Measurements from ENCODE around the gene WNT1.

Gene WNT1

GRCh38 chr12:48980953-48981756 lies 3.0 kb downstream of the WNT1 start:
- no peak for FAIRE-seq

GRCh38 chr12:48981757-48982157 lies 3.6 kb downstream of the WNT1 start:
- DNase-seq (ENCODE audit: low spot score), result no peak
- no peak for FAIRE-seq

More at GRCh38 chr12:48980953-48981756, 3.0 kb downstream of the WNT1 start:
- no peak for DNase-seq (ENCODE audit: low spot score)

GRCh38 chr12:48982397-48983080 lies 4.4 kb downstream of the WNT1 start:
- DNase-seq (ENCODE audit: low spot score) (no peak), FAIRE-seq (no peak)

GRCh38 chr12:48985475-48985897 lies 7.4 kb downstream of the WNT1 start:
- FAIRE-seq (no peak), DNase-seq (ENCODE audit: low spot score) (no peak)

GRCh38 chr12:48985901-48986300 lies 7.8 kb downstream of the WNT1 start:
- FAIRE-seq (no peak), DNase-seq (ENCODE audit: low spot score) (no peak)

DNA sequence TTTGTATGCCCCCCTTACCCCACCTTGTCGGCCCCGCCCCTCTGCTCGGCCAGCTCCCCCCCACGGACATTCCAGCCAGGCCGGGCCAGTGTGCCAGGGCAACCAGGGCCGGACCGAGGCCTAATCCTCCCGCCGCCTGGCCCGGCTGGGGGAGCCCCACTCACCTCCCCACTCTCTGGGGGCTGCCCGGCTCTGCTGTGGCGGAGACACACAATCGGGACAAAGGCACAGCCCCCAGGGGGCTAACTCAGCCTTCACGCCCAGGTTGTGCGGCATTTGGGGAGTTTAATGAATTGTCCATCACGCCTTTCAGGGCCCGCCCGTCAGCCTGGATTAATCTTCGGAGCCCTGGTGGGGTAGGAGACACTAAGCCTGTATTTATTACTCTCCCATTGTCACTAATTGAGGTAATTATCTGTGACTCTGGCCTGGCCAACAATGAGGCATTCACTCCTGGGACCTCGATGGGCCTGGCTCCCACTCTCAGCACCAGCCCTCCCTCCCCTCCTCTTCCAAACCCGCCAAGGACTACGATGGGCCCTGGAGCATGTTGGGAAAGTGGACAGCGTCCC lies 8.7 kb downstream of the WNT1 start:
- DNase-seq (ENCODE audit: low spot score) (no peak), FAIRE-seq (no peak)

DNA sequence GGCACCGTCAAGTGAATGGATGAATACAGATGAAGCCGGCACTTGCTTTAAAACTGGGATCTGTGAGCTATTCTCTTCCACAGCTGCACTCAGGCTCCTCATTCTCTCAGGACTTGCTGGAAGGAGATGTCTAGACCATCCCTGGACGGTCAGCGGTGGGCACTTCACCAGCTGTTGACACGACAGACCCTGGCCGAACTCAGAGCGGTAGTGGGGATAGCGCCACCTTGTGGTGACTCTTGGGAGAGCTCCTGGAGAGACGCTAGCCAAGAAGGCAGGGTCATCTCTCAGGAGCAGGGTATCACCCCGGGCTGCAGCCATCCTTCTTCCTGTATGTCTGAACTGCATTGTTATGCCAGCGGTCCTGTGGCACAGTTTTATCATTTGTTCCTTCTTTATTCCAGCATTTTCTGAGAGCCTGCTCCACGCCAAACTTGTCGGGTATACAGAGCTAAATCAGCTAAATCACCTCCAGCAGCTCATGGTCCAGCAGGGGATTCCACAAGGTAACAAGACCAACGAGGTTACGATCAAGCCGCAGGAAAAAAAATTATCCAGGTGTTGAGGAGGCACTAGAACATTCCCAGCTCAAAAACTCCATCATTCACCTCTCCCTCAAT lies 10.0 kb downstream of the WNT1 start:
- FAIRE-seq, result no peak
- peak; percentile 76 for DNase-seq (ENCODE audit: low spot score)

GRCh38 chr12:48990552-48990951 lies 12.4 kb downstream of the WNT1 start:
- DNase-seq (ENCODE audit: low spot score) (no peak), FAIRE-seq (no peak)

GRCh38 chr12:48991247-48992050 lies 13.3 kb downstream of the WNT1 start:
- DNase-seq (ENCODE audit: low spot score) (no peak), FAIRE-seq (no peak)

GRCh38 chr12:48993787-48994186 lies 15.7 kb downstream of the WNT1 start:
- DNase-seq (ENCODE audit: low spot score) (no peak), FAIRE-seq (no peak)

DNA sequence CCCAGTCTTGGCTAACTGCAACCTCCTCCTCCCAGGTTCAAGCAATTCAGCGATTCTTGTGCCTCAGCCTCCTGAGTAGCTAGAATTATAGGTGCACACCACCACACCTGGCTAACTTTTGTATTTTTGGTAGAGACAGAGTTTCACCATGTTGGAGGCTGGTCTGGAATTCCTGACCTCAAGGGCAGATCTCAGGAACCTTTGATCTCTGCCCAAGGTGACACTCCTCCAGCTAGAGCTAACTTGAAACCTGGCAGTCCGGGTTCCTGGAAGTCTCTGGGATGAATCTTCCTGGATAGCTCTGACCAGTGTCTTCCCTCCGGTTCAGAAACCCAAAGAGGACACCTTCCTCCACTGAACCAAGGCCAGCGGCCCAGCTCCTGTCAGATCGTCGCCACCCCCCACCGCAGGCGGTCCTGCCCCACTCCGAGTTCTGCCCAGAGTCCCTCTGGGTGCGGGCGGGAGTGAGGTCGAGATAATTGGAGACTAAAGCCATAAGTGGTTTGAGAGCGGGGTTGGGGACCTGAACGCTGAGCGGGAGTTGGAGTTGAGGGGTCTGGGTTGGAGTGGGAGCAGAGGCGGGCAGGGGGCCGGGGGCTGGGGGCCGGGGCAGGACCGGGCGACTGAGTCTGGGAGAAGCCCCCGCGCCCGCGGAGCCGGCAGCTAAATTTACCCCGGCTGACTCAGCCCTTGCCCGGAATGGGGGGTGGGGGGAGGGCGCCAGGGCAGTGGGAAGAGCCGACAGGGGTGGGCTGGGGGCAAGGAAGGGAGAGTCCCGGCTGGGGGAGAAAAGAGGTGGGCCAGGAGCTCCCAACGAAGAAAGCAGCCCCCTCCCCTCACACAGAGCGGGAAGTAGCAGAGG lies 16.3 kb downstream of the WNT1 start:
- no peak for DNase-seq (ENCODE audit: low spot score)

DNA sequence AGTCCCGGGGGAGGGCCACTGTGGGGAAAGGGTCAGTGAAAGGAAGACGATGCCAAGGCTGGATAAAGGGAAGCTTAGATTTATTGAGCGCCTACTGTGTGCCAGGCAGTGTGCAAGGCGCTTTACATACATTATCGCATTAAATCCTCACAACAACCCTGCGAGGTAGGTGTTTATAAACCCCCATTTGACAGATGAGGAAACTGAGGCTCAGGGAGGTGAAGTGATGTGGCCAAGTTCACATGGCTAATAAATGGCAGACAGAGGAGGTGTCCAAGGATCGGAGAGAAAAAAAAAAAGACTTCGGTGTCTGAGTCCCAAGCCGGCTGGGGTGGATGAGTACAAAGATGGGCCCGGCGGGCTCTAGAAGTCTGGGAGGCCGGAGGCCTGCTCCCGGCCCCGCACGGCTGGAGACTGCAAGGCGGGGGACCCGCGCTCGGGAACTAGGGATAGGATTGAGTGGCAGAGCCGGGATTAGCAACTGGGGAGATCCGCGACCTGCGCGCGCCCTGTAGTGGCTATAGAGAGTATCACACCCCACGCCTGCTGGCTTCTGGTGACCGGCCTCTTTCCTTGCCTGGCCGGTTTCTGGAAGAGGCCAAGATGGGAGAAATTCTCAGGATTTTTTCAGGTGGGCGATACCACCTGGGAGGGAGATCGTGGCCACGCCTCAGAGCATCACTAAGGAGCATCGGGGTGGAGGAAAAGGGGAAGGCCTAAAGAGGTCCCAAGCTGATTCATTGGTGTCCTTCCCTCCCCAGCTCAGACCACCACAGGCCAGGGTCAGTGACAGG lies 17.2 kb downstream of the WNT1 start:
- FAIRE-seq (no peak), DNase-seq (ENCODE audit: low spot score) (peak; percentile 93)

More for the DNA sequence above, 16.3 kb downstream of the WNT1 start:
- no peak for FAIRE-seq

GRCh38 chr12:48996794-48997718 lies 18.9 kb downstream of the WNT1 start:
- FAIRE-seq (no peak), DNase-seq (ENCODE audit: low spot score) (no peak)

- no peak for DNase-seq (ENCODE audit: low spot score)
- no peak for FAIRE-seq
These were observed 19.8 kb downstream of the WNT1 start for GRCh38 chr12:48997719-48998496.

GRCh38 chr12:48998497-48999353 lies 20.6 kb downstream of the WNT1 start:
- no peak for DNase-seq (ENCODE audit: low spot score)
- FAIRE-seq, result no peak

DNA sequence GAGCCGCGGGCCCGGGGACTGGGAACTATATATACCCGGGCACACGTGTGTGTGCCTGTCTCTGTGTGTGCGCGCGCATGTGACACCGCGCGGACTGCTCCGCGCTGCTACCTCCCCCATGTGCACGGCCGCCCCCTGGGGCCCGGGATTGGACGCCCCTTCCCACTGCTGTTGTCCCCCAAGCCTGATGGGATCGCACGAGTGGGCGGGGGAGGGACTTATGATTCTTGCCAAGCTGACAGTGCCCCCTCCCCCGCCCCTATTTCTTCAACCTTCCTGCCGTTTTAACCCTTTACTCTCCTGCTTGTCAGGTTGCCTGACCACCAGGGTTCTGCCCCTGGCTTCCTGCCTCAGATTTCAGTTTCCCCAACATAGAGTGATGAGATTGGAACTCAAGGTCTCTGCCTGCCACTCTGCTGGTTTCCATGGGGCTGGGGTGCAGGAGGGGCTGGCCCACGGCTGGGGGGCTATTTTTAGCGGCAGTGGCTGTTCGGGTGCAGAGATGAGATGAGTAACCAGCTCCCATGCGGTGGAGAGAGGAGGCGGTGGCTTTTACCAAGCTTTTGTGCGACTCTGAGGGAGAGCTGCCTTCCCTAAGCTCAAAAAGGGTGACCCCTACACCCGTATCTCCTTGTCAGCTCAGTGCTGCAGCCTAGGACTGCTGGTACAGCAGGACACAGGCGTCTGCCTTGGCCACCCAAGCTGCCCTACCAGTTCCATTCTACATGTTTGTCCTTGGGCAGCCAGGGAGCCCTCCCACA lies 21.4 kb downstream of the WNT1 start, which contains the start of gene DDN:
DDN (minus strand) TSS at position 5 of the 761 bp plus-strand sequence. CDS start 88 bp downstream, outside the sequence.
- DNase-seq (ENCODE audit: low spot score), result no peak
- FAIRE-seq, result no peak
